PC-9 (cell line): Measurements from ENCODE around the gene DDX39B. TPM values are rescaled to one million over a fixed set of nuclear protein-coding genes. Genes with fewer than 3 reads are reported as not detected.

ENCODE experiments used
- BruUV-seq: library from RNA; stranded (reverse); fragments of 400-500 nt; replicated peaks from 2 replicates; lab custom pipeline; 2021; lab: Mats Ljungman, UMichigan
- CTCF ChIA-PET: fragments of 300-600 bp; sonication (Branson Sonifier 250); formaldehyde crosslinking; loops from one replicate; lab custom pipeline; 2022; ENCODE audit warnings: antibody characterized with exemption; lab: Charles Lee
- POLR2A ChIA-PET: fragments of 300-600 bp; sonication (Branson Sonifier 250); formaldehyde crosslinking; loops from one replicate; lab custom pipeline; 2022; ENCODE audit warnings: antibody characterized with exemption; ENCODE audit not compliant: unreplicated experiment; lab: Charles Lee
- DNase-seq, 2 experiments: peaks; one replicate each; pipeline versions ENCODE4 v3.0.0 to v3.0.0-alpha.2; 2015 to 2022; ENCODE audit warnings: mixed read lengths in 1 of 2
- H2AFZ ChIP-seq: fragments of 200-600 bp; sonication (generic); 2 replicates; pipeline ENCODE4 v1.8.1; 2017; ENCODE audit warnings: antibody characterized with exemption
- H3F3A ChIP-seq: fragments of 200-600 bp; sonication (generic); 2 replicates; pipeline ENCODE4 v1.8.1; 2017; ENCODE audit warnings: antibody characterized with exemption, mild to moderate bottlenecking, low read depth; ENCODE audit not compliant: insufficient read depth
- H3K27ac ChIP-seq: fragments of 200-600 bp; sonication (generic); 2 replicates; pipeline ENCODE4 v1.6.1; 2016; ENCODE audit warnings: mixed run types
- H3K27me3 ChIP-seq: fragments of 200-600 bp; sonication (generic); 2 replicates; pipeline ENCODE4 v1.6.1; 2016; ENCODE audit warnings: low read depth, mixed run types; ENCODE audit not compliant: insufficient read depth
- H3K36me3 ChIP-seq: fragments of 200-600 bp; sonication (generic); 2 replicates; pipeline ENCODE4 v1.6.1; 2016; ENCODE audit warnings: low read depth, mixed run types
- H3K4me1 ChIP-seq: fragments of 200-600 bp; sonication (generic); replicated peaks from 2 replicates; pipeline ENCODE4 v1.6.1; 2016; ENCODE audit warnings: mixed run types; ENCODE audit not compliant: insufficient read depth
- H3K4me2 ChIP-seq: fragments of 200-600 bp; sonication (generic); 2 replicates; pipeline ENCODE4 v1.6.1; 2017; ENCODE audit warnings: mixed run types
- H3K4me3 ChIP-seq: fragments of 200-600 bp; sonication (generic); 2 replicates; pipeline ENCODE4 v1.6.1; 2016; ENCODE audit warnings: mixed run types
- H3K79me2 ChIP-seq: fragments of 200-600 bp; sonication (generic); 2 replicates; pipeline ENCODE4 v1.6.1; 2017; ENCODE audit warnings: low read depth, mixed run types
- H3K9me2 ChIP-seq: fragments of 200-600 bp; sonication (generic); 2 replicates; pipeline ENCODE4 v1.8.1; 2017; ENCODE audit warnings: mild to moderate bottlenecking; ENCODE audit not compliant: insufficient read depth
- H3K9me3 ChIP-seq: fragments of 200-600 bp; sonication (generic); 2 replicates; pipeline ENCODE4 v1.8.1; 2016; ENCODE audit warnings: low read depth; ENCODE audit not compliant: insufficient read depth
- H4K20me1 ChIP-seq: fragments of 200-600 bp; sonication (generic); 2 replicates; pipeline ENCODE4 v1.8.1; 2017; ENCODE audit not compliant: insufficient read depth
- EZH2 ChIP-seq: fragments of 200-600 bp; sonication (generic); IDR thresholded peaks from 2 replicates; pipeline ENCODE4 v1.8.0; 2017; ENCODE audit warnings: antibody characterized with exemption, low read depth
- intact Hi-C: fragments of 100-400 bp; cut with micrococcal nuclease; formaldehyde crosslinking; loops from one replicate; pipeline ENCODE4 v1.10.0; 2022; ENCODE audit not compliant: unreplicated experiment
- total RNA-seq: library from RNA; stranded (reverse); gene quantifications from 2 replicates; pipeline ENCODE4 v1.2.3, GENCODE V29; 2021
- TF ChIP-seq, protein P1 (sequence below): fragments of 200-600 bp; sonication (generic); conservative IDR thresholded peaks from 2 replicates; pipeline ENCODE4 v1.6.1; 2017; ENCODE audit warnings: mixed run types, antibody characterized with exemption, mild to moderate bottlenecking, moderate library complexity

Gene DDX39B
- total RNA-seq, 1 experiment from 2014 or later = 383 TPM

- peaks cover 5% of the 10 kb centered on the region; the same call in 1 of the 2 replicates for H3F3A ChIP-seq
- 0 out of 2 replicates have a peak, but pooled peaks cover 5% of the 10 kb centered on the region for H3K27me3 ChIP-seq
- no peaks in the 10 kb centered on the region for H3K36me3 ChIP-seq
- ChIA-PET POLR2A (no interaction called here), CTCF (interaction anchor here (1.5 kb wide), 1 partner anchor 20 kb away, joined by 3 read pairs; no protein-coding TSS in a partner anchor)
- no peak overlapping the region for H3K4me2 ChIP-seq
- H3K79me2 ChIP-seq = no peaks in the 10 kb centered on the region
- H3K27ac ChIP-seq = no peak overlapping the region
- TF ChIP-seq, protein P1, sequence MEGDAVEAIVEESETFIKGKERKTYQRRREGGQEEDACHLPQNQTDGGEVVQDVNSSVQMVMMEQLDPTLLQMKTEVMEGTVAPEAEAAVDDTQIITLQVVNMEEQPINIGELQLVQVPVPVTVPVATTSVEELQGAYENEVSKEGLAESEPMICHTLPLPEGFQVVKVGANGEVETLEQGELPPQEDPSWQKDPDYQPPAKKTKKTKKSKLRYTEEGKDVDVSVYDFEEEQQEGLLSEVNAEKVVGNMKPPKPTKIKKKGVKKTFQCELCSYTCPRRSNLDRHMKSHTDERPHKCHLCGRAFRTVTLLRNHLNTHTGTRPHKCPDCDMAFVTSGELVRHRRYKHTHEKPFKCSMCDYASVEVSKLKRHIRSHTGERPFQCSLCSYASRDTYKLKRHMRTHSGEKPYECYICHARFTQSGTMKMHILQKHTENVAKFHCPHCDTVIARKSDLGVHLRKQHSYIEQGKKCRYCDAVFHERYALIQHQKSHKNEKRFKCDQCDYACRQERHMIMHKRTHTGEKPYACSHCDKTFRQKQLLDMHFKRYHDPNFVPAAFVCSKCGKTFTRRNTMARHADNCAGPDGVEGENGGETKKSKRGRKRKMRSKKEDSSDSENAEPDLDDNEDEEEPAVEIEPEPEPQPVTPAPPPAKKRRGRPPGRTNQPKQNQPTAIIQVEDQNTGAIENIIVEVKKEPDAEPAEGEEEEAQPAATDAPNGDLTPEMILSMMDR = no peak
- no peak for TF ChIP-seq EZH2
- no peak overlapping the region for H3K4me3 ChIP-seq
- DNase-seq = no peak
- BruUV-seq = no TSS peak
- intact Hi-C loops = no loop called here
- H3K9me2 ChIP-seq = no peaks in the 10 kb centered on the region
- H3K9me3 ChIP-seq = no peaks in the 10 kb centered on the region
- H3K4me1 ChIP-seq = 0 out of 2 replicates have a peak, but pooled peaks cover 5% of the 10 kb centered on the region
- H2AFZ ChIP-seq = no peak overlapping the region
- no peaks in the 10 kb centered on the region for H4K20me1 ChIP-seq
Measured at GRCh38 chr6:31575952-31576685, 34.3 kb upstream of the DDX39B start.

DNA sequence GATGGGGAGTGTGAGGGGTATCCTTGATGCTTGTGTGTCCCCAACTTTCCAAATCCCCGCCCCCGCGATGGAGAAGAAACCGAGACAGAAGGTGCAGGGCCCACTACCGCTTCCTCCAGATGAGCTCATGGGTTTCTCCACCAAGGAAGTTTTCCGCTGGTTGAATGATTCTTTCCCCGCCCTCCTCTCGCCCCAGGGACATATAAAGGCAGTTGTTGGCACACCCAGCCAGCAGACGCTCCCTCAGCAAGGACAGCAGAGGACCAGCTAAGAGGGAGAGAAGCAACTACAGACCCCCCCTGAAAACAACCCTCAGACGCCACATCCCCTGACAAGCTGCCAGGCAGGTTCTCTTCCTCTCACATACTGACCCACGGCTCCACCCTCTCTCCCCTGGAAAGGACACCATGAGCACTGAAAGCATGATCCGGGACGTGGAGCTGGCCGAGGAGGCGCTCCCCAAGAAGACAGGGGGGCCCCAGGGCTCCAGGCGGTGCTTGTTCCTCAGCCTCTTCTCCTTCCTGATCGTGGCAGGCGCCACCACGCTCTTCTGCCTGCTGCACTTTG, 33.6 kb upstream of the DDX39B start, which contains the start of gene TNF:
Gene TNF (plus strand): TSS at position 231 of the 567 bp plus-strand sequence. CDS start 177 bp downstream, at position 408.
- Histone ChIP-seq H3K9me2 (no peaks in the 10 kb centered on the region), H4K20me1 (no peaks in the 10 kb centered on the region), H2AFZ (no peak within 1 kb of the TSS), H3K4me2 (no peak within 1 kb of the TSS), H3K27me3 (0 out of 2 replicates have a peak, but pooled peaks cover 5% of the 10 kb centered on the region), H3K27ac (no peak within 1 kb of the TSS), H3K79me2 (no peaks in the 10 kb centered on the region), H3K9me3 (no peaks in the 10 kb centered on the region), H3K4me3 (no peak within 1 kb of the TSS), H3K36me3 (no peaks in the 10 kb centered on the region), H3K4me1 (0 out of 2 replicates have a peak, but pooled peaks cover 5% of the 10 kb centered on the region), H3F3A (peaks cover 5% of the 10 kb centered on the region; the same call in 1 of the 2 replicates)
- ChIA-PET POLR2A (interaction anchor here (0.6 kb wide), 2 partner anchors 25 to 1388 kb away, joined by 5 to 6 read pairs; no protein-coding TSS in a partner anchor), CTCF (no interaction called here)
- intact Hi-C loops = no loop called here
- no peak for DNase-seq
- BruUV-seq = no TSS peak
- TF ChIP-seq, protein P1 = no peak
- no peak for TF ChIP-seq EZH2

DNA sequence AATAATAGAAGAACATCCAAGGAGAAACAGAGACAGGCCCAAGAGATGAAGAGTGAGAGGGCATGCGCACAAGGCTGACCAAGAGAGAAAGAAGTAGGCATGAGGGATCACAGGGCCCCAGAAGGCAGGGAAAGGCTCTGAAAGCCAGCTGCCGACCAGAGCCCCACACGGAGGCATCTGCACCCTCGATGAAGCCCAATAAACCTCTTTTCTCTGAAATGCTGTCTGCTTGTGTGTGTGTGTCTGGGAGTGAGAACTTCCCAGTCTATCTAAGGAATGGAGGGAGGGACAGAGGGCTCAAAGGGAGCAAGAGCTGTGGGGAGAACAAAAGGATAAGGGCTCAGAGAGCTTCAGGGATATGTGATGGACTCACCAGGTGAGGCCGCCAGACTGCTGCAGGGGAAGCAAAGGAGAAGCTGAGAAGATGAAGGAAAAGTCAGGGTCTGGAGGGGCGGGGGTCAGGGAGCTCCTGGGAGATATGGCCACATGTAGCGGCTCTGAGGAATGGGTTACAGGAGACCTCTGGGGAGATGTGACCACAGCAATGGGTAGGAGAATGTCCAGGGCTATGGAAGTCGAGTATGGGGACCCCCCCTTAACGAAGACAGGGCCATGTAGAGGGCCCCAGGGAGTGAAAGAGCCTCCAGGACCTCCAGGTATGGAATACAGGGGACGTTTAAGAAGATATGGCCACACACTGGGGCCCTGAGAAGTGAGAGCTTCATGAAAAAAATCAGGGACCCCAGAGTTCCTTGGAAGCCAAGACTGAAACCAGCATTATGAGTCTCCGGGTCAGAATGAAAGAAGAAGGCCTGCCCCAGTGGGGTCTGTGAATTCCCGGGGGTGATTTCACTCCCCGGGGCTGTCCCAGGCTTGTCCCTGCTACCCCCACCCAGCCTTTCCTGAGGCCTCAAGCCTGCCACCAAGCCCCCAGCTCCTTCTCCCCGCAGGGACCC, 32.6 kb upstream of the DDX39B start:
- no peaks in the 10 kb centered on the region for H3K36me3 ChIP-seq
- TF ChIP-seq EZH2 = no peak
- TF ChIP-seq, protein P1 = no peak
- no peaks in the 10 kb centered on the region for H3K79me2 ChIP-seq
- H3K4me1 ChIP-seq = 0 out of 2 replicates have a peak, but pooled peaks cover 5% of the 10 kb centered on the region
- peaks cover 5% of the 10 kb centered on the region; the same call in 1 of the 2 replicates for H3F3A ChIP-seq
- ChIA-PET CTCF (no interaction called here), POLR2A (interaction anchor here (0.6 kb wide), 3 partner anchors 17 to 1387 kb away, joined by 5 to 6 read pairs (median 6); no protein-coding TSS in a partner anchor)
- H2AFZ ChIP-seq = no peak overlapping the region
- intact Hi-C loops = no loop called here
- H3K9me3 ChIP-seq = no peaks in the 10 kb centered on the region
- H3K4me3 ChIP-seq = no peak overlapping the region
- H3K27me3 ChIP-seq = 0 out of 2 replicates have a peak, but pooled peaks cover 5% of the 10 kb centered on the region
- no peaks in the 10 kb centered on the region for H4K20me1 ChIP-seq
- H3K4me2 ChIP-seq = no peak overlapping the region
- no peaks in the 10 kb centered on the region for H3K9me2 ChIP-seq
- DNase-seq = no peak
- no TSS peak for BruUV-seq
- no peak overlapping the region for H3K27ac ChIP-seq
